Adrenal gland (tissue), 5 donors: Measurements from ENCODE around the gene NELFB.

Experiments
- POLR2A ChIP-seq, 2 donors: fragments of 450-650 bp; IDR thresholded peaks; one replicate each; pipeline ENCODE4 v1.6.1; 2017; ENCODE audit warnings: antibody characterized with exemption in 2 of 2, mild to moderate bottlenecking in 2 of 2, moderate library complexity in 1 of 2
- TF ChIP-seq, protein P1 (sequence below), 6 experiments: fragments of 450-650 bp in 4 of 6; fragments of 200-600 bp in 2 of 6; sonication (generic) in 1 of 6; IDR thresholded peaks; 1 replicate in 5 of 6; 2 replicates in 1 of 6; pipeline versions ENCODE4 v1.5.1 to v1.8.0; 2016 to 2021; ENCODE audit warnings: antibody characterized with exemption in 6 of 6, mild to moderate bottlenecking in 2 of 6, moderate library complexity in 1 of 6
- donor health status: DM: no; HTN: no; CAD: no.

GRCh38 chr9:137305798-137306065 is 50.6 kb downstream of the NELFB start:
- TF ChIP-seq, protein P1, sequence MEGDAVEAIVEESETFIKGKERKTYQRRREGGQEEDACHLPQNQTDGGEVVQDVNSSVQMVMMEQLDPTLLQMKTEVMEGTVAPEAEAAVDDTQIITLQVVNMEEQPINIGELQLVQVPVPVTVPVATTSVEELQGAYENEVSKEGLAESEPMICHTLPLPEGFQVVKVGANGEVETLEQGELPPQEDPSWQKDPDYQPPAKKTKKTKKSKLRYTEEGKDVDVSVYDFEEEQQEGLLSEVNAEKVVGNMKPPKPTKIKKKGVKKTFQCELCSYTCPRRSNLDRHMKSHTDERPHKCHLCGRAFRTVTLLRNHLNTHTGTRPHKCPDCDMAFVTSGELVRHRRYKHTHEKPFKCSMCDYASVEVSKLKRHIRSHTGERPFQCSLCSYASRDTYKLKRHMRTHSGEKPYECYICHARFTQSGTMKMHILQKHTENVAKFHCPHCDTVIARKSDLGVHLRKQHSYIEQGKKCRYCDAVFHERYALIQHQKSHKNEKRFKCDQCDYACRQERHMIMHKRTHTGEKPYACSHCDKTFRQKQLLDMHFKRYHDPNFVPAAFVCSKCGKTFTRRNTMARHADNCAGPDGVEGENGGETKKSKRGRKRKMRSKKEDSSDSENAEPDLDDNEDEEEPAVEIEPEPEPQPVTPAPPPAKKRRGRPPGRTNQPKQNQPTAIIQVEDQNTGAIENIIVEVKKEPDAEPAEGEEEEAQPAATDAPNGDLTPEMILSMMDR (IDR thresholded peaks at IDR 0.05): no peak
- no peak for TF ChIP-seq POLR2A (IDR thresholded peaks at IDR 0.05)
